GM19467 (cell line): ENCODE data around the gene PCLAF.
"Not testable (repeated sequence)": the region's sequence is repeated elsewhere in the genome, so short reads cannot be mapped to it uniquely, and the experiment has no call there.

Experiments used
- ATAC-seq: cut with Tn5 transposase; IDR thresholded peaks from one replicate; pipeline ENCODE4 v1.9.1; 2021; ENCODE audit warnings: mild to moderate bottlenecking, moderate library complexity; ENCODE audit not compliant: unreplicated experiment

The PCLAF gene

DNA sequence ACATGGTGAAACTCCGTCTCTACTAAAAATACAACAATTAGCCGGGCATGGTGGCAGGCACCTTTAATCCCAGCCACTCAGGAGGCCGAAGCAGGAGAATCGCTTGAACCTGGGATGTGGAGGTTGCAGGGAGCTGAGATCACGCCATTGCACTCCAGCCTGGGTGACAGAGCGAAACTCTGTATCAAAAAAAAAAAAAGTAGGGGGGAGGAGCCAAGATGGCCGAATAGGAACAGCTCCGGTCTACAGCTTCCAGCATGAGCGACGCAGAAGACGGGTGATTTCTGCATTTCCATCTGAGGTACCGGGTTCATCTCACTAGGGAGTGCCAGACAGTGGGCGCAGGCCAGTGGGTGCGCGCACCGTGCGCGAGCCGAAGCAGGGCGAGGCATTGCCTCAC is 54.8 kb downstream of the PCLAF start:
- ATAC-seq: not testable (repeated sequence)

DNA sequence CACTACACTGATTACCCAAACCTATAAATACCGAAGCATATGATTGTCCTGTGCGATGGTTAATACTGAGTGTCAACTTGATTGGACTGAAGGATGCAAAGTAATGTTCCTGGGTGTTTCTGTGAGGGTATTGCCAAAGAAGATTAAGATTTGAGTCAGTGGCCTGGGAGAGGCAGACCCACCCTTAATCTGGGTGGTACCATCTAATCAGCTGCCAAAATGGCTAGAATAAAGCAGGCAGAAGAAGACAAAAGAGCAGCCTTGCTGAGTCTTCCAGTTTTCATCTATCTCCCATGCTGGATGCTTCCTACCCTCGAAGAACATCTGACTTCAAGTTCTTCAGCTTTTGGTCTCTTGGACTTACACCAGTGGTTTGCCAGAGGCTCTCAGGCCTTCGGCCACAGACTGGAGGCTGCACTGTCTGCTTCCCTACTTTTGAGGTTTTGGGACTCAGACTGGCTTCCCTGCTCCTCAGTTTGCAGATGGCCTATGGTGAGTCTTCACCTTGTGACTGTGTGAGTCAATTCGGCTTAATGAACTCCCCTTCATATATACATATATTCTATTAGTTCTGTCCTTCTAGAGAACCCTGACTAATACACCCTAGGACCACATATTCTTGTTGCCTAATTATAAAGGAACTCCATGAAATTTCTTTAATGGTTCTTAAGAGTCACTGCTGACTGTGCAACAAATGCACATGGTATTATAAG is 56.9 kb downstream of the PCLAF start:
- no peak for ATAC-seq

DNA sequence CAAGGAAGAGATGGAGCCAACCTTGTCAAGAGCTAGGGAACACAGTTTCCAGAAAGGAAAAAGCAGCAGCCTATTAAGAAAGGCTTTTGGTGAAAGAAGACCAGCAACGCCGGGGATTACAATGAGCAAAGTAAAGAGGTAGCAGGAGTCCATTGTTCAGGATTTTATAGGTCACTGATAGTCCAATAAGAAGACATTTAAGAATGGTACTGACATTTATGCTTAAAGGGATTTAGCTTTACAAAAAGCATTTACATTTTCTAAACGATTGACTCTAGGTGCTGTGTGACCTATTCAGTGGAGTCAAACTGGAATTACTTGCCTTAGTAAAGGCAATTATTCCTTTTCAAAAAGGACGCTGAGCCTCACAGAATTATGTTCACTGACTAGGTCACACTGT is 66.0 kb downstream of the PCLAF start:
- no peak for ATAC-seq

DNA sequence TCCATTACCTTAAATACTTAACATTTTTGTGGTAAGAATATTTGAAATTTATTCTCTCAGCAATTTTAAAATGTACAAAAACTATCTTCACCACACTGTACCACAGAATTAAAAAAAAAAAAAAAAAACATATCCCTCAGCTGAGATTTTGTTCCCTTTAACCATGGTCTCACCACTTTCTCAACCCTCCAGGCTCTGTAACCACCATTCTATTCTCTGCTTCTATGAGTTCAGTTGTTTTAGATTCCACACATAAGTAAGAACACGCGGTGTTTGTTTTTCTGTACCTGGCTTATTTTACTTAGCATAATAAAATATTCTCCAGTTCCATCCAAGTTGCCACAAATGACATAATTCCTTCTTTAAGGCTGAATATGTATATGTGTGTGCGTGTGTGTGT is 66.8 kb downstream of the PCLAF start:
- no peak for ATAC-seq
